ENCODE results near the gene ZSWIM9. TPM values are rescaled to one million over a fixed set of nuclear protein-coding genes. Genes with fewer than 3 reads are reported as not detected.

ZSWIM9 gene
- total RNA-seq, 1 experiment from 2014 or later, result 1.8 TPM

DNA sequence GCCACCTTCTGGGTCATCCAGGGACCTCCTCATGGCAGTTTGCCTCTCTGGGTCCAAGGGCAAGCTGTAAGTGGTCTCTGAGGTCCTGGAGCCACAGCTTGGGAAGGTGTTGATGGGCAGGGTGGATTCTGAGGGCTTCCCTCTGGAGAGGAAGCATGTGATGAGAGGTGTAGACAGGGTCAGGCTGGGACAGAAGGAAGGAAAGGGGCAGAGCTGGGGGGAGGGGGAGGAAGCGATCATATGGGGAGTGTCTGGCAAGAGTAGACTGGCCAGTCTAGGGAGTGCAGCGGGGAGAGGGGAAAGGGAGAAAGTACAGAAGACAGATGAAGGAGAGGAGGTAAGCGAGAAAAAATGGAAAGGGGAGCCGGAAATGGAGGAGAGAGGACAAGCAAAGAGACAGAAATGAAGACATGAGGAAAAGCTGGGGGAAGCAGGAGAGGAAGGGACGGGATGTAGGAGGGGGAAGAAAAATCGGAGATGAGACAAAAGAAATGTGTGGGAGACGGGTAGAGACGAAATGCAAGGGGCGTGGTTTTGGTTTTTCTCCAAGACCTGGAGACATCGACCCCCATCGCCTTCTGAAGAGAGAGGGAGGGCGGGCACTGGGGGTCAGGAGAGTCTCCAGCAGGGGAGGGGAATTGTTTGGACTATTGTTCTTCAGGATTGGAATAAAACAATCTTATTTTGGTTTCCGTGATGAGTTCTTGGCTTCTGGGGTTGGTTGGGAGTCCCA lies 26.6 kb downstream of the ZSWIM9 start:
- ChIA-PET POLR2A (ENCODE audit: unreplicated experiment) (no interaction called here), CTCF (no interaction called here)
- no peak overlapping the region for H3K4me3 ChIP-seq (ENCODE audit: low read length)
- no peak for DNase-seq
- ATAC-seq, result no peak
- no TSS peak for BruUV-seq (replicated peaks)
- no peaks in the 10 kb centered on the region for H3K36me3 ChIP-seq (ENCODE audit: low read depth, low read length)
- no peaks in the 10 kb centered on the region for H3K9me3 ChIP-seq (ENCODE audit: low read length)
- H3K4me2 ChIP-seq (ENCODE audit: low read length), result no peak overlapping the region
- no peaks in the 10 kb centered on the region for H3F3A ChIP-seq (ENCODE audit: low read length, unreplicated experiment)
- no peaks in the 10 kb centered on the region for H3K79me2 ChIP-seq (ENCODE audit: low read length)
- H2AFZ ChIP-seq (ENCODE audit: low read length), result no peak overlapping the region
- no peaks in the 10 kb centered on the region for H3K4me1 ChIP-seq (ENCODE audit: insufficient read depth, low read length)
- no peak overlapping the region for H3K9ac ChIP-seq (ENCODE audit: low read length)
- intact Hi-C loops (cut with micrococcal nuclease), result no loop called here
- H3K9me2 ChIP-seq (replicated peaks; ENCODE audit: low read length), result no peaks in the 10 kb centered on the region
- no peaks in the 10 kb centered on the region for H3K27me3 ChIP-seq (ENCODE audit: low read length)
- no peak overlapping the region for H3K27ac ChIP-seq (ENCODE audit: low read length)
- H4K20me1 ChIP-seq (ENCODE audit: low read length), result no peaks in the 10 kb centered on the region
- TF ChIP-seq EZH2 (IDR thresholded peaks at IDR 0.05; ENCODE audit: low read length, unreplicated experiment) (no peak), EZH2phosphoT487 (IDR thresholded peaks at IDR 0.05; ENCODE audit: borderline replicate concordance, low read length) (no peak)
- TF ChIP-seq, protein P1, sequence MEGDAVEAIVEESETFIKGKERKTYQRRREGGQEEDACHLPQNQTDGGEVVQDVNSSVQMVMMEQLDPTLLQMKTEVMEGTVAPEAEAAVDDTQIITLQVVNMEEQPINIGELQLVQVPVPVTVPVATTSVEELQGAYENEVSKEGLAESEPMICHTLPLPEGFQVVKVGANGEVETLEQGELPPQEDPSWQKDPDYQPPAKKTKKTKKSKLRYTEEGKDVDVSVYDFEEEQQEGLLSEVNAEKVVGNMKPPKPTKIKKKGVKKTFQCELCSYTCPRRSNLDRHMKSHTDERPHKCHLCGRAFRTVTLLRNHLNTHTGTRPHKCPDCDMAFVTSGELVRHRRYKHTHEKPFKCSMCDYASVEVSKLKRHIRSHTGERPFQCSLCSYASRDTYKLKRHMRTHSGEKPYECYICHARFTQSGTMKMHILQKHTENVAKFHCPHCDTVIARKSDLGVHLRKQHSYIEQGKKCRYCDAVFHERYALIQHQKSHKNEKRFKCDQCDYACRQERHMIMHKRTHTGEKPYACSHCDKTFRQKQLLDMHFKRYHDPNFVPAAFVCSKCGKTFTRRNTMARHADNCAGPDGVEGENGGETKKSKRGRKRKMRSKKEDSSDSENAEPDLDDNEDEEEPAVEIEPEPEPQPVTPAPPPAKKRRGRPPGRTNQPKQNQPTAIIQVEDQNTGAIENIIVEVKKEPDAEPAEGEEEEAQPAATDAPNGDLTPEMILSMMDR (conservative IDR thresholded peaks at IDR 0.05; ENCODE audit: low read depth, low read length), result no peak

DNA sequence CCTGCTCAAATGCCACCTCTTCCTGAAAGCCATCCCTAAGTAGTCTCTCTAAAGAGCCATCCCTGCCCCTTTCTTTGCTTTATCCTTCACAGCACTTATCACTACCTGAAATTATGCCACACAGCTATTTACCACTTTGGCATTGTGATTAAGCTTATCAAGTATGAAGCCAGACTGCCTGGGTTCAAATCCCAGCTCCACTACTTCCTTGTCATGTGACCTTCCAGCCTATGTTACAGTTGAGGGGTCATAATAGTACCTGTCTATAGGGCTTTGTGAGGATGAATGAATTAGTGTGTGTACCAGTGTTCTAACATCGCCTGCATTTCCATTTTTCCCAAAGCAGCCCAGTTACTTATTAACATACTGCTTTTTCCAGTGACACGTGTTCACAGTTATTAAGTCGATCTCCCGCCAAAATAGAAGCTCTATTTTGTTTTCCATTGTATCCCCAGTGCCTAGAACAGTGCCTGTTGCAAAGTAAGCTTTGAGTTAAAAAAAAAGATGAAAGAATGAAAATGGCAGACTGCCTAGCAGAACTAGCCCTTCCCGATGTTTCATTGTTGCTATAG lies 32.8 kb downstream of the ZSWIM9 start:
- DNase-seq, result no peak

More for the DNA sequence above, 32.8 kb downstream of the ZSWIM9 start:
- intact Hi-C loops (cut with micrococcal nuclease), result loop anchor here (5.0 kb wide), 1 partner anchor 54 kb away; the partner anchor contains the start of gene CARD8
- TF ChIP-seq, protein P1 (conservative IDR thresholded peaks at IDR 0.05; ENCODE audit: low read depth, low read length), result no peak
- no peak for TF ChIP-seq EZH2 (IDR thresholded peaks at IDR 0.05; ENCODE audit: low read length, unreplicated experiment)
- TF ChIP-seq EZH2phosphoT487 (IDR thresholded peaks at IDR 0.05; ENCODE audit: borderline replicate concordance, low read length), result no peak
- Histone ChIP-seq H3K79me2 (ENCODE audit: low read length) (peaks cover 15% of the 10 kb centered on the region), H3F3A (ENCODE audit: low read length, unreplicated experiment) (no peaks in the 10 kb centered on the region), H4K20me1 (ENCODE audit: low read length) (no peaks in the 10 kb centered on the region), H3K27ac (ENCODE audit: low read length) (peak overlapping the region; percentile 49), H3K4me3 (ENCODE audit: low read length) (peak overlapping the region; percentile 81), H3K36me3 (ENCODE audit: low read depth, low read length) (no peaks in the 10 kb centered on the region), H3K27me3 (ENCODE audit: low read length) (no peaks in the 10 kb centered on the region), H2AFZ (ENCODE audit: low read length) (peak overlapping the region; percentile 82), H3K4me1 (ENCODE audit: insufficient read depth, low read length) (peaks cover 9% of the 10 kb centered on the region), H3K9me3 (ENCODE audit: low read length) (no peaks in the 10 kb centered on the region), H3K9me2 (replicated peaks; ENCODE audit: low read length) (no peaks in the 10 kb centered on the region), H3K4me2 (ENCODE audit: low read length) (peak overlapping the region; percentile 94), H3K9ac (ENCODE audit: low read length) (peak overlapping the region; percentile 86)
- ChIA-PET CTCF (interaction anchor here (0.6 to 2.1 kb wide), 3 partner anchors 13 to 198 kb away, joined by 3 to 9 read pairs (median 6); no protein-coding TSS in a partner anchor), POLR2A (ENCODE audit: unreplicated experiment) (interaction anchor here (0.6 to 1.2 kb wide), 3 partner anchors 13 to 34 kb away, joined by 3 to 4 read pairs (median 4); no protein-coding TSS in a partner anchor)
- ATAC-seq, result no peak
- BruUV-seq (replicated peaks), result TSS peak; percentile 82

Measured in PC-3 (cell line).